Mesendoderm (in vitro differentiated cells): ENCODE data around the gene CATSPERD.
A peak's percentile ranks its signal among the peaks of the same experiment; 100 is the strongest.

Experiments
- DNase-seq: peaks from one replicate; pipeline ENCODE4 v3.0.0; 2013
- H2AK5ac ChIP-seq: 2 replicates; pipeline ENCODE4 v1.6.1; 2013; ENCODE audit warnings: low read length, inconsistent platforms
- H2BK120ac ChIP-seq: 2 replicates; pipeline ENCODE4 v1.6.1; 2013; ENCODE audit warnings: low read depth, mild to moderate bottlenecking, low read length, moderate library complexity, mixed read lengths
- H2BK15ac ChIP-seq: replicated peaks from 2 replicates; pipeline ENCODE4 v1.6.1; 2013; ENCODE audit warnings: low read depth, mild to moderate bottlenecking, moderate library complexity
- H2BK5ac ChIP-seq: 2 replicates; pipeline ENCODE4 v1.6.1; 2013; ENCODE audit warnings: low read length, inconsistent platforms
- H3K18ac ChIP-seq: 2 replicates; pipeline ENCODE4 v1.6.1; 2013; ENCODE audit warnings: mild to moderate bottlenecking, low read length, mixed read lengths
- H3K23ac ChIP-seq: one replicate; pipeline ENCODE4 v1.6.1; 2013; ENCODE audit warnings: low read length
- H3K27ac ChIP-seq: 2 replicates; pipeline ENCODE4 v1.5.1; 2013; ENCODE audit warnings: low read depth, mild to moderate bottlenecking, inconsistent platforms, low read length, moderate library complexity
- H3K27me3 ChIP-seq: 2 replicates; pipeline ENCODE4 v1.6.1; 2013; ENCODE audit warnings: low read length, control low read depth, mild to moderate bottlenecking, inconsistent platforms; ENCODE audit not compliant: insufficient read depth, poor library complexity
- H3K36me3 ChIP-seq: 2 replicates; pipeline ENCODE4 v1.6.1; 2013; ENCODE audit warnings: low read length, inconsistent platforms; ENCODE audit not compliant: control insufficient read depth, insufficient read depth
- H3K4ac ChIP-seq: one replicate; pipeline ENCODE4 v1.6.1; 2013; ENCODE audit warnings: low read depth, mild to moderate bottlenecking, low read length, moderate library complexity
- H3K4me1 ChIP-seq: 2 replicates; pipeline ENCODE4 v1.6.1; 2013; ENCODE audit warnings: low read depth, low read length, inconsistent platforms; ENCODE audit not compliant: control insufficient read depth
- H3K4me2 ChIP-seq: 2 replicates; pipeline ENCODE4 v1.6.1; 2013; ENCODE audit warnings: low read length
- H3K4me3 ChIP-seq: 2 replicates; pipeline ENCODE4 v1.5.1; 2013; ENCODE audit warnings: mild to moderate bottlenecking, low read length
- H3K56ac ChIP-seq: one replicate; pipeline ENCODE4 v1.6.1; 2013; ENCODE audit warnings: low read length
- H3K79me1 ChIP-seq: 2 replicates; pipeline ENCODE4 v1.6.1; 2013; ENCODE audit warnings: low read length, inconsistent platforms
- H3K79me2 ChIP-seq: 2 replicates; pipeline ENCODE4 v1.6.1; 2013; ENCODE audit warnings: mild to moderate bottlenecking, low read length; ENCODE audit not compliant: control insufficient read depth, insufficient read depth
- H3K9ac ChIP-seq: 2 replicates; pipeline ENCODE4 v1.6.1; 2013; ENCODE audit warnings: low read length, inconsistent platforms
- H4K5ac ChIP-seq: one replicate; pipeline ENCODE4 v1.6.1; 2013; ENCODE audit warnings: low read length
- H4K8ac ChIP-seq: one replicate; pipeline ENCODE4 v1.6.1; 2013; ENCODE audit warnings: low read depth, mild to moderate bottlenecking, control low read depth, low read length, moderate library complexity
- WGBS: extraction: QIAGEN DNeasy Blood & Tissue Kit; methylation state at CpG from one replicate; pipeline ENCODE4 v1.1.7; 2013; ENCODE audit warnings: low lambda C conversion rate, missing lambda C conversion rate; ENCODE audit not compliant: insufficient coverage; ENCODE audit errors: extremely low coverage; 5-methylcytosine and 5-hydroxymethylcytosine counted together

CATSPERD gene

GRCh38 chr19:5788422-5788821 lies 68.0 kb downstream of the CATSPERD start:
- Histone ChIP-seq H3K27ac (no peak overlapping the region), H3K56ac (no peak overlapping the region), H3K36me3 (peaks cover 12% of the 10 kb centered on the region), H3K23ac (no peak overlapping the region), H3K4me1 (peaks cover 2% of the 10 kb centered on the region), H3K9ac (no peak overlapping the region), H3K4me3 (no peak overlapping the region), H3K18ac (no peak overlapping the region), H2AK5ac (no peak overlapping the region), H4K8ac (no peak overlapping the region), H2BK5ac (no peak overlapping the region), H3K4me2 (no peak overlapping the region), H2BK120ac (no peak overlapping the region), H3K4ac (no peak overlapping the region), H3K27me3 (no peaks in the 10 kb centered on the region), H2BK15ac (no peak overlapping the region), H3K79me2 (peaks cover 2% of the 10 kb centered on the region), H3K79me1 (peaks cover 4% of the 10 kb centered on the region), H4K5ac (no peak overlapping the region)
- no CpG with 5 or more reads among the region's 5 CpGs for WGBS
- DNase-seq, result no peak

- Histone ChIP-seq H3K27ac (no peak overlapping the region), H3K4me3 (no peak overlapping the region), H2BK120ac (no peak overlapping the region), H3K18ac (no peak overlapping the region), H3K4me2 (no peak overlapping the region), H3K4ac (no peak overlapping the region), H3K9ac (no peak overlapping the region), H2BK15ac (no peak overlapping the region), H2AK5ac (no peak overlapping the region), H3K4me1 (peaks cover 2% of the 10 kb centered on the region), H3K27me3 (no peaks in the 10 kb centered on the region), H2BK5ac (no peak overlapping the region), H3K79me2 (peaks cover 2% of the 10 kb centered on the region), H4K8ac (no peak overlapping the region), H4K5ac (no peak overlapping the region), H3K56ac (no peak overlapping the region), H3K23ac (no peak overlapping the region), H3K79me1 (peaks cover 4% of the 10 kb centered on the region), H3K36me3 (peaks cover 12% of the 10 kb centered on the region)
- DNase-seq, result no peak
- WGBS, result no CpG with 5 or more reads among the region's 39 CpGs
These were observed 68.9 kb downstream of the CATSPERD start for GRCh38 chr19:5789351-5789761.

GRCh38 chr19:5789886-5790558 lies 69.6 kb downstream of the CATSPERD start:
- peaks cover 2% of the 10 kb centered on the region for H3K79me2 ChIP-seq
- H3K4me1 ChIP-seq, result peaks cover 2% of the 10 kb centered on the region
- no peaks in the 10 kb centered on the region for H3K27me3 ChIP-seq
- H3K9ac ChIP-seq, result peak overlapping the region; percentile 58
- H2BK5ac ChIP-seq, result no peak overlapping the region
- H3K79me1 ChIP-seq, result peaks cover 4% of the 10 kb centered on the region
- no peak overlapping the region for H3K4ac ChIP-seq
- no CpG with 5 or more reads among the region's 26 CpGs for WGBS
- DNase-seq, result no peak
- H3K36me3 ChIP-seq, result peaks cover 12% of the 10 kb centered on the region
- no peak overlapping the region for H3K23ac ChIP-seq
- H4K8ac ChIP-seq, result no peak overlapping the region
- H3K18ac ChIP-seq, result no peak overlapping the region
- peak overlapping the region; percentile 55 for H3K4me3 ChIP-seq
- H3K56ac ChIP-seq, result peak overlapping the region; percentile 58
- no peak overlapping the region for H3K27ac ChIP-seq
- H4K5ac ChIP-seq, result no peak overlapping the region
- H3K4me2 ChIP-seq, result peak overlapping the region; percentile 74
- H2BK120ac ChIP-seq, result no peak overlapping the region
- H2BK15ac ChIP-seq, result no peak overlapping the region
- no peak overlapping the region for H2AK5ac ChIP-seq

GRCh38 chr19:5790559-5791520 lies 70.4 kb downstream of the CATSPERD start, which contains the start of gene DUS3L:
DUS3L (minus strand) TSS chr19:5791163; CDS start chr19:5791141, 22 bp downstream.
- Histone ChIP-seq H3K23ac (no peak within 1 kb of the TSS), H3K4me2 (peak within 1 kb of the TSS; percentile 74), H2BK120ac (no peak within 1 kb of the TSS), H4K5ac (no peak within 1 kb of the TSS), H3K4me3 (peak within 1 kb of the TSS; percentile 75), H3K4me1 (peaks cover 2% of the 10 kb centered on the region), H3K18ac (peak within 1 kb of the TSS; percentile 19), H4K8ac (no peak within 1 kb of the TSS), H3K79me2 (peaks cover 2% of the 10 kb centered on the region), H3K4ac (peak within 1 kb of the TSS; percentile 84), H2AK5ac (no peak within 1 kb of the TSS), H3K36me3 (peaks cover 12% of the 10 kb centered on the region), H3K27me3 (no peaks in the 10 kb centered on the region), H3K56ac (peak within 1 kb of the TSS; percentile 98), H3K79me1 (peaks cover 4% of the 10 kb centered on the region), H2BK15ac (no peak within 1 kb of the TSS), H3K27ac (peak within 1 kb of the TSS; percentile 53), H3K9ac (peak within 1 kb of the TSS; percentile 89), H2BK5ac (peak within 1 kb of the TSS; percentile 64)
- WGBS, result no CpG with 5 or more reads among the region's 72 CpGs
- DNase-seq, result peak; percentile 99

GRCh38 chr19:5792224-5792623 lies 71.8 kb downstream of the CATSPERD start:
- Histone ChIP-seq H2BK120ac (no peak overlapping the region), H3K36me3 (peaks cover 5% of the 10 kb centered on the region), H4K5ac (no peak overlapping the region), H3K27ac (no peak overlapping the region), H3K4me2 (no peak overlapping the region), H3K79me2 (peaks cover 2% of the 10 kb centered on the region), H2BK5ac (no peak overlapping the region), H3K4me3 (no peak overlapping the region), H3K79me1 (peaks cover 4% of the 10 kb centered on the region), H4K8ac (no peak overlapping the region), H3K9ac (no peak overlapping the region), H3K4ac (no peak overlapping the region), H3K27me3 (no peaks in the 10 kb centered on the region), H3K56ac (no peak overlapping the region), H2BK15ac (no peak overlapping the region), H3K23ac (no peak overlapping the region), H3K4me1 (peaks cover 2% of the 10 kb centered on the region), H3K18ac (no peak overlapping the region), H2AK5ac (no peak overlapping the region)
- no CpG with 5 or more reads among the region's 18 CpGs for WGBS
- no peak for DNase-seq
